Gastrocnemius medialis (tissue), 4 donors: ENCODE results near the gene B4GALT2. TPM values are rescaled to one million over a fixed set of nuclear protein-coding genes. Genes with fewer than 3 reads are reported as not detected.
A peak's percentile ranks its signal among the peaks of the same experiment; 100 is the strongest.

Experiments used
- ATAC-seq, 2 donors: fragments of 150-250 bp; one replicate each; pipeline ENCODE4 v1.9.1; 2016
- DNase-seq, 2 donors: peaks; one replicate each; pipeline ENCODE4 v3.0.0-alpha.2; 2019
- H3K27ac ChIP-seq, 4 donors: fragments of 200-600 bp; sonication (generic); 1 replicate in 1 of 4; 2 replicates in 3 of 4; pipeline ENCODE4 v1.5.1; 2016 to 2018; ENCODE audit warnings: mild to moderate bottlenecking in 2 of 4, moderate library complexity in 1 of 4
- H3K27me3 ChIP-seq, 3 donors: fragments of 200-600 bp; sonication (generic) in 2 of 3; 1 replicate in 1 of 3; 2 replicates in 2 of 3; pipeline versions ENCODE4 v1.5.1 to v1.6.0; 2016 to 2019; ENCODE audit warnings: mild to moderate bottlenecking in 1 of 3, moderate library complexity in 1 of 3
- H3K36me3 ChIP-seq, 2 donors: fragments of 200-600 bp; sonication (generic) in 1 of 2; one replicate each; pipeline ENCODE4 v1.5.1; 2017 to 2018
- H3K4me1 ChIP-seq, 2 donors: fragments of 200-600 bp; sonication (generic) in 1 of 2; one replicate each; pipeline ENCODE4 v1.5.1; 2016 to 2017; ENCODE audit warnings: mild to moderate bottlenecking in 2 of 2
- H3K4me3 ChIP-seq, 4 donors: fragments of 200-600 bp; sonication (generic) in 3 of 4; 1 replicate in 1 of 4; 2 replicates in 3 of 4; pipeline ENCODE4 v1.5.1; 2016 to 2019; ENCODE audit warnings: mild to moderate bottlenecking in 2 of 4
- H3K9me3 ChIP-seq, 3 donors: fragments of 200-600 bp; sonication (generic) in 2 of 3; 1 replicate in 1 of 3; 2 replicates in 2 of 3; pipeline ENCODE4 v1.5.1; 2016 to 2019
- POLR2A ChIP-seq, 2 donors: fragments of 450-650 bp; IDR thresholded peaks; one replicate each; pipeline ENCODE4 v1.6.1; 2017; ENCODE audit warnings: antibody characterized with exemption in 2 of 2, mild to moderate bottlenecking in 2 of 2, moderate library complexity in 2 of 2
- in situ Hi-C, 4 donors: fragments of 200-750 bp; cut with MboI; loops; one replicate each; pipeline versions ENCODE4 v1.15.0 to v1.8.0; 2017; ENCODE audit warnings: low sequenced_read_pairs in 4 of 4
- intact Hi-C: fragments of 100-400 bp; cut with DNase I; formaldehyde crosslinking; loops from one replicate; pipeline ENCODE4 v1.15.1; 2023; ENCODE audit warnings: low total_unique reads
- total RNA-seq, 4 donors: library from RNA; depleted of rRNA; stranded (reverse); fragments of >200 nt; gene quantifications; one replicate each; pipeline versions ENCODE4 v1.1.0 to v1.2.3, GENCODE V29; 2016
- TF ChIP-seq, protein P1 (sequence below), 5 experiments: fragments of 450-650 bp in 3 of 5; fragments of 200-600 bp in 2 of 5; sonication (generic) in 2 of 5; IDR thresholded peaks in 4 of 5; conservative IDR thresholded peaks in 1 of 5; 1 replicate in 4 of 5; 2 replicates in 1 of 5; pipeline ENCODE4 v1.5.1; 2016 to 2019; ENCODE audit warnings: antibody characterized with exemption in 5 of 5, mild to moderate bottlenecking in 3 of 5, moderate library complexity in 3 of 5

B4GALT2 gene
- total RNA-seq, 4 donors from 2014 or later: 63.5 to 97.8 (median 72.1) TPM

DNA sequence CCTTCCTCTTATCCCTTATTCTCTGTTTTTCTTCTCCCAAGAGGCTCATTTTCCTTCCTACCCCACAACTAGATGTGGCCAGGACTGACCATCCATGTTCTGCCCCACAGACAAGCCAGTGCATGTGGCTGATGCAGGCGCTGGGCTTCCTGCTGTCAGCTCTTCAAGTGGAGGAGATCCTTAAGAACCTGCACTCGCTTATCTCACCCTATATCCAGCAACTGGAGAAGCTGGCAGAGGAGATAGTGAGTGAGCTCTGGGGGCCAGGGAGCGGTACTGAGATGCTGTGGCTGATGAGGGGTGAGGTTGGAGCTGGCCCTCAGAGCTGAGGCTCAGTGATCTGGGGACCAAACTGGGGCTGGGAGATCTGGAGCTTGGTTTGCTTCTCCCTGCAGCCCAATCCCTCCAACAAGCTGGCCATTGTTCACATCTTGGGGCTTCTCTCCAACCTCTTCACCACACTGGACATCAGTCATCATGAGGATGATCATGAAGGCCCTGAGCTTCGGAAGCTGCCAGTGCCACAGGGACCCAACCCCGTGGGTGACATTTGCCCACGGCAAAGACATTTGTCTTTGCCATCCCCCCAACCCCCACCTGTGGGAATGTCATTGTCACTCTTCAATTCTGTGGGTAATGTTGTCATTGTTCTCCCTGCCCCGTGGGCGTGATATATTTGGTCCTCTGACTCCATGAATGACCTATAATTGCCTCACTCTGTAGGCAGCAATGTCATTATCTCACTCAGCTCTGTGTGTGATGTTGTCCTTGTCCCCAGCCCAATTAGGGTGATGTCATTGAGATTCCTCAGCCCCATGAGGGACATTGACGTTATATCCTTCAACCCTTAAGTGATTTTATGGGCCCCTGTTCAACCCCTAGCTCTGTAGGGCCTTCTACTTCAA, 20.4 kb upstream of the B4GALT2 start:
- ATAC-seq: no peak
- Histone ChIP-seq H3K27me3 (no peaks in the 10 kb centered on the region), H3K4me1 (peaks cover 20 to 24% of the 10 kb centered on the region in 2 donors), H3K36me3 (peaks cover 0 to 78% of the 10 kb centered on the region in 2 donors), H3K27ac (peak overlapping the region in 2 of 4 donors; percentile 26 to 72), H3K4me3 (no peak overlapping the region), H3K9me3 (no peaks in the 10 kb centered on the region)
- intact Hi-C loops: no loop called here
- no peak for DNase-seq
- TF ChIP-seq, protein P1, sequence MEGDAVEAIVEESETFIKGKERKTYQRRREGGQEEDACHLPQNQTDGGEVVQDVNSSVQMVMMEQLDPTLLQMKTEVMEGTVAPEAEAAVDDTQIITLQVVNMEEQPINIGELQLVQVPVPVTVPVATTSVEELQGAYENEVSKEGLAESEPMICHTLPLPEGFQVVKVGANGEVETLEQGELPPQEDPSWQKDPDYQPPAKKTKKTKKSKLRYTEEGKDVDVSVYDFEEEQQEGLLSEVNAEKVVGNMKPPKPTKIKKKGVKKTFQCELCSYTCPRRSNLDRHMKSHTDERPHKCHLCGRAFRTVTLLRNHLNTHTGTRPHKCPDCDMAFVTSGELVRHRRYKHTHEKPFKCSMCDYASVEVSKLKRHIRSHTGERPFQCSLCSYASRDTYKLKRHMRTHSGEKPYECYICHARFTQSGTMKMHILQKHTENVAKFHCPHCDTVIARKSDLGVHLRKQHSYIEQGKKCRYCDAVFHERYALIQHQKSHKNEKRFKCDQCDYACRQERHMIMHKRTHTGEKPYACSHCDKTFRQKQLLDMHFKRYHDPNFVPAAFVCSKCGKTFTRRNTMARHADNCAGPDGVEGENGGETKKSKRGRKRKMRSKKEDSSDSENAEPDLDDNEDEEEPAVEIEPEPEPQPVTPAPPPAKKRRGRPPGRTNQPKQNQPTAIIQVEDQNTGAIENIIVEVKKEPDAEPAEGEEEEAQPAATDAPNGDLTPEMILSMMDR (IDR thresholded peaks at IDR 0.05 in 4 of 5, conservative IDR thresholded peaks at IDR 0.05 in 1 of 5): no peak
- TF ChIP-seq POLR2A (IDR thresholded peaks at IDR 0.05): no peak
- in situ Hi-C loops: no loop called here

DNA sequence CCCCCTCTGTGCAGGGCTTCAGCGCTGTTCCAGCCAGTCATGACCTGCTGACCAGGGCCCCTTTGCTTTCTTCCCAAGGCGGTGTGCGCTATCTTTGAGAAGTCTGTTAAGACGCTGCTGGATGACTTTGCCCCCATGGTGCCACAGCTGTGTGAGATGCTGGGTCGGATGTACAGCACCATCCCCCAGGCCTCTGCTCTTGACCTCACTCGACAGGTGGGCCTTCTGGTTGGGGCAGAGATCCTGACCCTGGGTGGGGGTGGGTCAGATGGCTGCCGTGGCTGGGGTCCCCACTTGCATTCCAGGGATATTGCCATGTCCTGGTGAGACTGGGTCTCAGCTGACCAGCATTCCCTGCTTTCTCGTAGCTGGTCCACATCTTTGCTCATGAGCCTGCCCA, 18.2 kb upstream of the B4GALT2 start:
- H3K27me3 ChIP-seq: no peaks in the 10 kb centered on the region
- ATAC-seq: no peak
- in situ Hi-C loops (no loop called here), intact Hi-C loops (no loop called here)
- no peaks in the 10 kb centered on the region for H3K9me3 ChIP-seq
- TF ChIP-seq, protein P1 (IDR thresholded peaks at IDR 0.05 in 4 of 5, conservative IDR thresholded peaks at IDR 0.05 in 1 of 5): no peak
- TF ChIP-seq POLR2A (IDR thresholded peaks at IDR 0.05): no peak
- peaks cover 0 to 100% of the 10 kb centered on the region in 2 donors for H3K36me3 ChIP-seq
- H3K27ac ChIP-seq: no peak overlapping the region
- H3K4me1 ChIP-seq: peaks cover 0 to 5% of the 10 kb centered on the region in 2 donors
- H3K4me3 ChIP-seq: no peak overlapping the region
- no peak for DNase-seq

DNA sequence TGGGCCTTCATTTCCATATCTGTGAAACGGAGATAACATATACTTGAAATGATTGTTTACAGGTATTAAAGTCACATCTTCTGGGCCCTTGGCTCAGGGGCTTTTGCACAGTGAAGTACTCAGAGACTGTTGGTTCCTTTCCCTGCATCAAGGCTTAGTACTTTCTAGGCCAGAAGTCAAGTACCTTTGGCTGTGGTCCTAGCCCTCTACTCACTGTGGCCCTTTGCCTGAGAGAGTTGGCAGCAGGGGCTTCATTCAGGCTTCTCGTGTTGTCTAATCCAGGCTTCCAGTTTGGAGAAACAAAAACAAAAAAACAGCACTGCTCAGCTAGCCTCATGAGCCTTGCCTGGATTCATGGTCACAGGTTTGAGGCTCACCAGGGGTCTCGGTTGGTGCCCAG, 17.3 kb upstream of the B4GALT2 start:
- in situ Hi-C loops (no loop called here), intact Hi-C loops (no loop called here)
- TF ChIP-seq, protein P1 (IDR thresholded peaks at IDR 0.05 in 4 of 5, conservative IDR thresholded peaks at IDR 0.05 in 1 of 5): no peak
- no peak for TF ChIP-seq POLR2A (IDR thresholded peaks at IDR 0.05)
- no peaks in the 10 kb centered on the region for H3K27me3 ChIP-seq
- H3K4me1 ChIP-seq: peaks cover 0 to 5% of the 10 kb centered on the region in 2 donors
- H3K4me3 ChIP-seq: no peak overlapping the region
- ATAC-seq (no peak), DNase-seq (no peak)
- peaks cover 0 to 99% of the 10 kb centered on the region in 2 donors for H3K36me3 ChIP-seq
- no peaks in the 10 kb centered on the region for H3K9me3 ChIP-seq
- no peak overlapping the region for H3K27ac ChIP-seq

DNA sequence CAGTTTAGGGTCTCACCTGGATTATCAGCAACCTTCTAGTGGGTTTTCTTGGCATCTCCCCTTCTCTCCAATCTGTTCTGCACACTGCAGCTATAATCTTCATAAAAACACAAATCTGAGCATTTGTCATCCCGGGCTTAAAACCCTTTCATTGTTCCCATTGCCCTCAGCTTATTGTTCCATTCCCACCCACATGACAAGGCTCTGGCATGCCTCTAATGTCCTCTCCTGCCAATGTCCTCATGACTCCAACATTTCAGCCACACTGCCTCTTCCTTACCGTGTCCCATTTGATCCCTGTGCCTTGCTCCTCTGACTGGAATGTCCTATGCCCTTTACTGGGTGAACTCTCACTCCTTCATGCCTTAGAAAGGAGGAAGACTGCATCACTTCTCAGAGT, 16.7 kb upstream of the B4GALT2 start:
- Histone ChIP-seq H3K36me3 (peaks cover 0 to 98% of the 10 kb centered on the region in 2 donors), H3K27ac (no peak overlapping the region), H3K27me3 (no peaks in the 10 kb centered on the region), H3K9me3 (no peaks in the 10 kb centered on the region), H3K4me3 (no peak overlapping the region), H3K4me1 (peaks cover 0 to 5% of the 10 kb centered on the region in 2 donors)
- no peak for TF ChIP-seq POLR2A (IDR thresholded peaks at IDR 0.05)
- TF ChIP-seq, protein P1 (IDR thresholded peaks at IDR 0.05 in 4 of 5, conservative IDR thresholded peaks at IDR 0.05 in 1 of 5): no peak
- ATAC-seq (no peak), DNase-seq (no peak)
- intact Hi-C loops (no loop called here), in situ Hi-C loops (no loop called here)
